Stimulated activated CD4-positive, alpha-beta T cell treated with anti-CD3 and anti-CD28 coated beads, Interleukin-4, amount 100 ng/mL, for 1 hour (primary cell): ENCODE results near the gene CATSPERZ.

Experiments
- DNase-seq: peaks from one replicate; pipeline ENCODE4 v3.0.0-alpha.2; 2020

The CATSPERZ gene, protein sequence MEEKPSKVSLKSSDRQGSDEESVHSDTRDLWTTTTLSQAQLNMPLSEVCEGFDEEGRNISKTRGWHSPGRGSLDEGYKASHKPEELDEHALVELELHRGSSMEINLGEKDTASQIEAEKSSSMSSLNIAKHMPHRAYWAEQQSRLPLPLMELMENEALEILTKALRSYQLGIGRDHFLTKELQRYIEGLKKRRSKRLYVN

DNA sequence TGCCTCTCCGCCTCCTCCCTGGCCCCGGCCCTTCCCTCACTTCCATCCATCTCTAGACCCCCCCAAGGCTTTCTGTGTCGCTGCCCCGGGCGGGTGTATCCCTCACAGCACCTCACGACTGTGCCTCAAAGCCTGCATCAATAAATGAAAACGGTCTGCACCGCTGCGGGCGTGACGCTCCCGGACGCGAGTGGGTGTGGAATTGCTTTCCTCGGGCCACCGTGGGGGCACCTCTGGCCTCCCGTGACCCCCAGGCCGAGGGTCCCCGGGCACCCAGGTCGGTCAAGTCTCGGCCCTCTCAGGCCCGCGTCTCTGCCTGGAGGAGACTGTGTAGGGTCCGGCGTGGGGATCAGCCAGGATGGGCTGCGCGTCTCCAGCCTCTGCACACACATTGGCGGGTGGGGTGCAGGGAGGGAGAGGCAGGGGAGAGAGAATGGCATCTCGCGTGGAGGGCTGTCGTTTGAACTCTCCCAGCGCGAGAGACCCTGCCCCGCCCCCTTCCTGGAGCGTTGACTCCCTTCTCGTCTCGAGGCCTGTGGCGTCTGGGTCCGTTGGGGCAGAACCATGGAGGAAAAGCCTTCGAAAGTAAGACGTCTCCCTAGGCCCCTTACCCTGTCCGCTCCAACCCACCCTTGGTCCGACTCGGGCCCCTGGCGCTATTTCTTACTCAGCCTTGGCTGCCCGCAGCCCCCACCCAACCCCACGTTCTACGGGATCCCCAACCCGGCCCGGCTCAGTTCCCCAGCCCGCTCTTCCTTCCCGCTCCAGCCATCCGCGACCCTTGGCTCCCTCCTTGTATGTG, at the start of gene CATSPERZ:
CATSPERZ (plus strand) TSS at position 512 of the 802 bp plus-strand sequence; CDS start at position 565, 53 bp downstream.
- no peak for DNase-seq

DNA sequence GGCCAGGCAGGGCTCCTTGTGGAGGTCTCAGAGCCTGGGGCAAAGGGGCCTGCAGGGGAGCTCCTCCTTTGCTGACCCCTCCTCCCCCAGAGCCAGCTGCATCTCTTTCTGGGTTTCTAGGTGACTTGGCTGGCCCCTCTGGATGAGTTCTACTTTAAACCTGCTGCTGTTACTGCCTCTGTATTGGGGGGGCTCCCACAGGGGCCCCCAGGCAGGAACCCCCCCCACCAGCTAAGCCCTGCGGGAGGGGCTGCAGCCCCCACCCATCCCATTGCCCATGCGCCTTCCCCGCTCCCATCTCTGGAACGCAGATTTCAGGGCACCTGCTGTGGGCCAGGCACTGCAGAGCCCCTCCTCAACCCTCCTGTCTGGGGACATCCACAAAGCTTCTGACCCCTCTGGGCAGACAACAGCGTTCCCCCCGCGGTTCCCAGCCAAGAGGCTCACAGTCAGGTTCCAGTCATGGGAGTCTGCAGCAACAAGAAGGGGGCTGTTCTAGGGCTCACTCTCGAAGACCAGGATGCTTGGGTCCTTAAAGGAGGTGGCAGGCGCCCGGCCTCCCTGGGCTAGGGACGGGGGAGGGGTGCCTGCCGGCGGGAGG, 49.6 kb upstream of the CATSPERZ start:
- no peak for DNase-seq

DNA sequence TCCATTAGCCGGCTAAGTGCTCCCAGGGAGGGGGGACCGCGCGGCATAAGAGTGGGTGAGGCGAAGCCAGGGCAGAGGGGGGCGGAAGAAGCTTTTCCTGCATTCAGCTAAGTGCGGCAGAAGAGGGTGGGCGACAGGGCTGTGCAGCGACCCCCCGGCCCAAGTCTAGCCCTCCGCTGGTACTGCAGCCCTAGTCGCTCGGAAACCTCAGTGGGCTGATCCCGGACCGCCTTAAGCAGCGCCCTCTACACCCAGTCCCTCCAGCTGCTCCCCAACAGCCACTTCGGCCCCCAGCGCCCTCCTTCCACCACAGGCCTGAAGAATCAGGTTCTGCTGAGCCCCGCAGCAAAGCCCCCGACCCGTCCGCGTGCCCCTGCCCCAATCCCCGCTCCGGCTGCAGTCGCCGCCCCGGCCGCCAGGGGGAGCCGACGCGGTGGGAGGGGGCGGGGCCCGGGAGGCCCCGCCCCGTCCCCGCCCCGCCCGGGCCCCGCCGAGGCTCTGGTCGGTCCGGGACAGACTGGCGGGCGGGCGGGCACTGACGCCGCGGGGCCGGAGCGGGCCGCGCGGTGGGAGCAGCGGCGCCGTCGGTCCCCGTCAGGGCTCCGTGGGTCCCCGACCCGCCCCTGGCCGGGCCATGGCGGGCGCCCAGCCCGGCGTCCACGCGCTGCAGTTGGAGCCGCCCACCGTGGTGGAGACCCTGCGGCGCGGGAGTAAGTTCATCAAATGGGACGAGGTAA, 49.0 kb upstream of the CATSPERZ start, which contains the start of gene PLCB3:
PLCB3 (plus strand) TSS at position 515 of the 737 bp plus-strand sequence; CDS start at position 635, 120 bp downstream.
- DNase-seq = peak; percentile 64

DNA sequence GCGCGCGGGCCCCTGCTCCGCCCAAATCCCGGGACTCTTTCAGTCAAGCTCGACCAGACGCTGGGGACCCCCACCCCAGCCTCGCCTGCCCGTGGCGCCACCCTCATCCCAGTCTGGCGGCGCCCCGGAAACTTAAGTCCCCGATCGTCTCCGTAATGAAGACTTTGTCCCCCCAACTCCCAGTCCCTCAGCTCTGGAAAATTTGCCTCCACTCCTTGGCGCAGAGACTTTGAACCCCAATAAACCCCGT, 48.5 kb upstream of the CATSPERZ start:
- DNase-seq = no peak

DNA sequence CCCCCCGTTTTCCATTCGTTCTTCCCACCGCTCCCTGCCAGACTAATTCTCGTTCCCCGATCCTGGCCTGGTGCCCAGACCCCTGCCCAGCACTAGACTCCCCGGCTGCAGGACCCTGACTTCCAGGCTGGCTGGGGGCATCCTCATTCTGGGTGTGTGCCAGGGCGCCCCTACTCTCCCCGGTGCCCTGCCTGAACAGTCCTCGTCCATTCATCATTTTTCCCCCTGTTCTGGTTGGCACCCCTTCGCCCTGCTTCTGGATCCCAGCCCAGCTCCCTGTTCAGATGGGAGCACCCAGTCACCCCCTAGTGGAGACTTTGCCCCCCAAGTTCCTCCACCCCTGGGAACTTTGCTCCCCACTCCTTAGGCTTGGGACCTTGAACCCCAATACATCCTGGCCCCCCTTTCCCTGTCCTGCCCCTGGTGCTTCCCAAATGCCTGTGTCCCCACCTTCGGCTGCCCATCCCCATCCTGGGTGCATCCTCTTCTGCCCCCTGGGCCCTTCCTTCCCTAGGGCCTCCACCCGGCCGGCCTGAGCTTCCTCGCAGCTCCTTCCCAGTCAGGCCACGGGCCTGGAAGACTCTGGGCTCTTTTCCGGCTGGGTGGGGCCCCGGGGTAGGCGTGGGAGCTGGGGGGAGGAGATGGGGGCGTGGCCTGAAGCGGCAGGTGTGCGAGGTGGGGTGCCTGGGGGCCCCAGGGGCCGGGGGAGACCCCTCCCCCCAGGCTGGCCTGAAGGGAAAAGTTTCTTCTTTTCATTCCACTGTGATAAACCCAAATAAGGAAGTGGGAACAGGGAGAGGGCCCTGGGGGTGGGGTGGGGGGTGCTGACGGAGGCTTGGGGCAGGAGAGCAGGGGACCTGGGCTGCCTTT, 47.9 kb upstream of the CATSPERZ start:
- DNase-seq = no peak

DNA sequence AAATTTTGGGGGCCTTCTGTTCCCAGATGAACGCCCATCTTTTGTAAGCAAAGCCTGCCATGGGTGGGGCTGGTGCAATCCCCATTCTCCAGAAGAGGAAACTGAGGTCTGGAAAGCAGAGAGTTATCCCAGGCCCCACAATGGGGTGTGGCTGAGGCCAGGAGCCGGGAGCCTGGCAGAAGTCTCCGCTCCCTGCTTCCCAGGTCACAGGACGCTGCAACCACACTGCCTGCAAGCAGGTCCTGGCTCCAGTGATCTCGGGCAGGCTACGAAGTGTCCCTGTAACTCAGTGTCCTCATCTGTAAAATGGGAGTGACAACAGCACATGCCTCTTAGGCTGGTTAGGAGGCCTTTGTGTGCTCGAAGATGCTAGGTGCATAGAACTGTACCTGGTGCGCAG, 47.1 kb upstream of the CATSPERZ start:
- DNase-seq = no peak

DNA sequence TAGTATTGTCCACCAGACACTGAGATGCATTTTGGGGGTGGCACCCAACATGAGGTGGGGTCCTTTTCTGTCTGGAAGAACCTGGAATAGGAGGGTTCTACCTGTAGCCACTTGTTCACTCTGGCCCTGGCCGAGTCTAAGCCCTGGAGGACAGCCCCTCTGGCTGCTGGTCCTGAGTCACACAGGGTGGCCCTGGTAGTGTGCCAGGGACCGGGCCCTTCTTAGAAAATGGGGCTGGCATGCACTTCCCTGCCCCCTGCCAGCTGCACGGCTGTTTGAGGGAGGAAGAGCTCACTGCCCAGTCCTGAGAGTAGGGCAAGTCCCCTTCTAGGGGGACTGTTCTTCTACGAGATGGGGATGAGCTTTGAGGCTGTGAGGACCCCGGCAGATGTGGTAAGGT, 46.7 kb upstream of the CATSPERZ start:
- DNase-seq = no peak

DNA sequence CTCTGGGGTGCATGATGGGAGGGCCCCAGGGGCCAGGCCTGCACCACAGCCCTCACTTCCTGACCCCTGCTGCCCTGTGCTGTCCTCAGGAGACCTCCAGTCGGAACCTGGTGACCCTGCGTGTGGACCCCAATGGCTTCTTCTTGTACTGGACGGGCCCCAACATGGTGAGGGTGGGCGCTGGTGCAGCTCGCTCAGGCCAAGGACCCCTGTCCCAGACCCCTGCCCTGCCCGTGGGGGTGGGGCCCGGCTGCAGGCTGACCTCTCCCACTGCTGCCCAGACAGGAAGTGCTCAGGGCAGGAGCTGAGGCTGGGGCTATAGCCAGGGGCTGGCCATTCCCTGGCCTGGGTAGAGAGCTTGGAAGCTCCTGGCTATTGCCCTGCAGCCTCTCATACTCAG, 45.8 kb upstream of the CATSPERZ start:
- no peak for DNase-seq

DNA sequence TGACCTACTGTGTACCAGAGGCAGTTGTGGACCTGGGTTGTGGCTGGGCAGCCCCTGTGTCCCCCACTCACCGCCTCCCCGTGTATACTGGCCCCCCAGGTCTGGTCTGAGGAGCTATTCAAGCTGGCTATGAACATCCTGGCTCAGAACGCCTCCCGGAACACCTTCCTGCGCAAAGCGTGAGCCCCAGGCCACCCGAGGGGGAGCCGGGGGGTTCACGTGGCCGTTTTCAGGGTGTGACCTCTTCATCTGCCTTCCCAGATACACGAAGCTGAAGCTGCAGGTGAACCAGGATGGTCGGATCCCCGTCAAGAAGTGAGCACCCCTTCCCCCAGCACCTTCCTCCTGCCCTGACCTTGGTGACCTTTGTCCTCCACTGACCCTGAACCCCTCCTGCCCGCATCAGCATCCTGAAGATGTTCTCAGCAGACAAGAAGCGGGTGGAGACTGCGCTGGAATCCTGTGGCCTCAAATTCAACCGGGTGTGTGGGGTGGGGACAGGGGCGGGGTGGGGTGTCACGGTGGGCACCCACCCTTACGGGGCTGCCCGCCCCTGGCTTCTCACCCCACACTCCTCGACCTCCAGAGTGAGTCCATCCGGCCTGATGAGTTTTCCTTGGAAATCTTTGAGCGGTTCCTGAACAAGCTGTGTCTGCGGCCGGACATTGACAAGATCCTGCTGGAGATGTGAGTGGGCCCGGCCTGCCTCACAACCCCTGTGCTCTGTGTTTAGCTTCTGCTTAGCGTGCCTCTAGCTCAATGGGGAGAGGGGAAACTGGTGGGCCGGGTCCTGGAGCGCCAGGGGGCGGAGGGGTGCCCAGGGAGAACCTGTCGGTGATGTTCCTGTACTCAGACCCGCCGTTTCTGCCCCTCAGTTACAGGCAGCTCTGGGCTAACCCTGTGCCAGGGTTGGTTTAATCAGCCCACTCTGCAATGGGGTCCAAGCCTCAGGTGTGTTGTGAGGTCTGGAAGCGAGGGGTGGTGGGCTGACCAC, 44.7 kb upstream of the CATSPERZ start:
- no peak for DNase-seq

DNA sequence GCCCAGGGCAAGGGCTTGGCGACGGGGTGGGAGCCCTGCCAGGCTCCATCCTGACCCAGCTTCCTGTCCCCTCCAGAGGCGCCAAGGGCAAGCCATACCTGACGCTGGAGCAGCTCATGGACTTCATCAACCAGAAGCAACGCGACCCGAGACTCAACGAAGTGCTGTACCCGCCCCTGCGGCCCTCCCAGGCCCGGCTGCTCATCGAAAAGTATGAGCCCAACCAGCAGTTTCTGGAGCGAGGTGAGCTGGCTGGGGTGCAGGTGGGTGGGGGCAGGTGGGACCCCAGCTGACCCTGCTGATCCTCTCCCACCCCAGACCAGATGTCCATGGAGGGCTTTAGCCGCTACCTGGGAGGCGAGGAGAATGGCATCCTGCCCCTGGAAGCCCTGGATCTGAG, 43.9 kb upstream of the CATSPERZ start:
- DNase-seq = no peak

DNA sequence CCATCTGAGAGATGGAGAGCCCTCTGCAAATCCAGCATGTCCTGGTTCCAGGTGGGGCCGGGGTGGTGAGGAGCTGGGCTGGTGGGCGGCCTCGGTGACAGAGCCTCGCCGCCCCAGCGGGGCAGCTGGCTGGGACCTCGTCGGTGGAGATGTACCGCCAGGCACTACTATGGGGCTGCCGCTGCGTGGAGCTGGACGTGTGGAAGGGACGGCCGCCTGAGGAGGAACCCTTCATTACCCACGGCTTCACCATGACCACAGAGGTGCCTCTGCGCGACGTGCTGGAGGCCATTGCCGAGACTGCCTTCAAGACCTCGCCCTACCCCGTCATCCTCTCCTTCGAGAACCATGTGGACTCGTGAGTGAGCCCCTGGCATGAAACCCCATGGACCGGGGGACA, 41.8 kb upstream of the CATSPERZ start:
- DNase-seq = no peak

DNA sequence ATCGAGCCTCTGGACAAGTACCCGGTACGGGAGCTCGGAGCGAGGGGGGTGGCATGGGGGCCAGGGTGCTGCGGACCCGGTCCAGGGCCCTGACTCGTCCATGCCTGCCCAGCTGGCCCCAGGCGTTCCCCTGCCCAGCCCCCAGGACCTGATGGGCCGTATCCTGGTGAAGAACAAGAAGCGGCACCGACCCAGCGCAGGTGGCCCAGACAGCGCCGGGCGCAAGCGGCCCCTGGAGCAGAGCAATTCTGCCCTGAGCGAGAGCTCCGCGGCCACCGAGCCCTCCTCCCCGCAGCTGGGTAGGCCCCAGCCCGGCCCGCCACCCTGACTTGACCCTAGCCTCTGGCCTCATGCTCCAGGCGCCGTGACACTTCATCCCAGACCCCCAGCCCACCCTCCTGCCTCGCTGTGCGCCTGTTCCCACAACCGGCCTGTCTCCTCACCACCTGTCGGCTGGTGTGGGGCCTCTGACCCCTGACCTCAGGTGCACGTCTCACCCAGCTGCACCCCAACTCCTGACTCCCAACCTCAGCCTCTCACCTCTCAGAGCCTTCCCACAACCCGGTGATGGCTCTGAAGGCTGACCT, 41.1 kb upstream of the CATSPERZ start:
- no peak for DNase-seq

DNA sequence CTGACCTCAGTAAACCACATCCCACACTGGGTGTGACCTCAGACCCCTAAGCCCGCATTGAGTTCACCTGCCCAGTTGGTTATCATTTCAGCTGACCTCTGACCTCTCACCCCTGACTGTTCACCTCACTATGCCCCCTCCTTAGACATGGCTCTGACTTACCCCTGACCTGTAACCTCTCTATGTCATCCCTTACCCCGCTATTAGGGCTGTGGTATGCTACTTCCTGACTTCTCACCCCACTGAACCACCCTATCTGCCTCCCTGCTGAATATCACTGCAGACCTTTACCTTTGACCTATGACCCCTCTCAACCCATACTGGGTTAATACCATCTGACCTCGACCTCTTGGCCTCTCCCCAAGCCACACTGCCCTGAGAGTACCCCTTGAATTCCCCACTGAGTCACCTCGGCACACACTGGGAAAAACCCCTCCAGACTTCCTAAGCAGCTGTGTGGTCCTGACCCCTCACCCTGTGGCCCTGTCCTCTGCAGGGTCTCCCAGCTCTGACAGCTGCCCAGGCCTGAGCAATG, 40.6 kb upstream of the CATSPERZ start:
- no peak for DNase-seq

DNA sequence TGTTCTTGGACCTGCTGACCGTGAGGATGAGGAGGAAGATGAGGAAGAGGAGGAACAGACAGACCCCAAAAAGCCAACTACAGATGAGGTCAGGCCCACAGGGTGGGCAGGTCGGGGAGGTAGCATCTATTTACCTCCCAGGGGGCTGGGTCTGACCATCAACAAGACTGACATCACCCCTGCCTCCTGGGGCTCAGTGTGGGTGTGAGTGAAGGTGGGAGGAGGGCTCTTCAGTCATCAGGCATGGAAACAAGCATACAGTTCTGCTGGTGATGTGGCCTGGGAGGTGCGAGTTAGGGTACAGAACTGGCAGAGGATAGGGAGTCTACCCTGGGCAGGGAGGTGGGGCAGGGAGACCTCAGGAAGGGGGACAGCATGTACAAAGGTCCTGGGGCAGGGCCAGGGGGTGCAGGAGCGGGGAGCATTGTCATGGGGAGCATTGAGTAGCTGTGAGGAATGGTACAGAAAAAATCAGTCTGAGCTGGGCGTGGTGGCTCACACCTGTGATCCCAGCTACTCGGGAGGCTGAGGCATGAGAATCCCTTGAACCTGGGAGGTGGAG, 39.9 kb upstream of the CATSPERZ start:
- no peak for DNase-seq

DNA sequence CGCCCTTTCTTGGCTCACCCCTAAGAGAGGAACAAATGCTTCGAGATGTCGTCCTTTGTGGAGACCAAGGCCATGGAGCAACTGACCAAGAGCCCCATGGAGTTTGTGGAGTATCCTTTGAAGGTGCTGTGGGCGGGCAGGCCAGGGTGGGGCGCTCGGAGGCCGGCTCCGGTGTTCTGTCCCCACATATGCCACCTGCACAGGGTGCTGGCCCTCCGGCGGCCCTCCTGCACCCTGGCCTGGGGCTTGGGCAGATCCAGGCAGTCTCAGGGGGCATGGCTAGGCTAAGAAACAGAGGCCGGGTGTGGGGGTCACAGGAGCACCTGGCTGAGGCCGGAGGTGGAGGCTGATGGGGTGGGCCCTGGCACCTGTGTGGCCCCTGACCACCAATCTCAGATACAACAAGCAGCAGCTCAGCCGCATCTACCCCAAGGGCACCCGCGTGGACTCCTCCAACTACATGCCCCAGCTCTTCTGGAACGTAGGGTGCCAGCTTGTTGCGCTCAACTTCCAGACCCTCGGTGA, 38.5 kb upstream of the CATSPERZ start:
- no peak for DNase-seq

DNA sequence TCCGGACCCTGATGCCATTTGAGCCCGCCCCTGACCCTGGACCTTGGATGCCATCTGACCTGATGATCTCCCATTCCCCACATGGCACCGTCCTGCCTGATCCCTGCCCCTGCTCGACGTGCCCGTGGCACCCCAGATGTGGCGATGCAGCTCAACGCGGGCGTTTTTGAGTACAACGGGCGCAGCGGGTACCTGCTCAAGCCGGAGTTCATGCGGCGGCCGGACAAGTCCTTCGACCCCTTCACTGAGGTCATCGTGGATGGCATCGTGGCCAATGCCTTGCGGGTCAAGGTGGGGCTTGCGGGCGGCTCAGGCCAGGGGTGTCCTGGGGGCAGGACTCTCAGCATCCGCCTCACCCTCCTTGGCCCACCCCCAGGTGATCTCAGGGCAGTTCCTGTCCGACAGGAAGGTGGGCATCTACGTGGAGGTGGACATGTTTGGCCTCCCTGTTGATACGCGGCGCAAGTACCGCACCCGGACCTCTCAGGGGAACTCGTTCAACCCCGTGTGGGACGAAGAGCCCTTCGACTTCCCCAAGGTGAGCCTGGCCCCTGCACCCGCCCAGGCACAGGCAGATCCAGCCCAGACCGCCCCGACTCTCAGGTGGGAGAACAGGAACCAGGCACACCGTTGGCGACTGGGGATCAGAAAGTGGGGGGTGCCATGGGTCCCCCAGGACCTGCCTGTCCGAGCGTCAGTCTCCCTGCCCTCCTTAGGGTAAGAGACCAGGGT, 37.7 kb upstream of the CATSPERZ start:
- DNase-seq = no peak

DNA sequence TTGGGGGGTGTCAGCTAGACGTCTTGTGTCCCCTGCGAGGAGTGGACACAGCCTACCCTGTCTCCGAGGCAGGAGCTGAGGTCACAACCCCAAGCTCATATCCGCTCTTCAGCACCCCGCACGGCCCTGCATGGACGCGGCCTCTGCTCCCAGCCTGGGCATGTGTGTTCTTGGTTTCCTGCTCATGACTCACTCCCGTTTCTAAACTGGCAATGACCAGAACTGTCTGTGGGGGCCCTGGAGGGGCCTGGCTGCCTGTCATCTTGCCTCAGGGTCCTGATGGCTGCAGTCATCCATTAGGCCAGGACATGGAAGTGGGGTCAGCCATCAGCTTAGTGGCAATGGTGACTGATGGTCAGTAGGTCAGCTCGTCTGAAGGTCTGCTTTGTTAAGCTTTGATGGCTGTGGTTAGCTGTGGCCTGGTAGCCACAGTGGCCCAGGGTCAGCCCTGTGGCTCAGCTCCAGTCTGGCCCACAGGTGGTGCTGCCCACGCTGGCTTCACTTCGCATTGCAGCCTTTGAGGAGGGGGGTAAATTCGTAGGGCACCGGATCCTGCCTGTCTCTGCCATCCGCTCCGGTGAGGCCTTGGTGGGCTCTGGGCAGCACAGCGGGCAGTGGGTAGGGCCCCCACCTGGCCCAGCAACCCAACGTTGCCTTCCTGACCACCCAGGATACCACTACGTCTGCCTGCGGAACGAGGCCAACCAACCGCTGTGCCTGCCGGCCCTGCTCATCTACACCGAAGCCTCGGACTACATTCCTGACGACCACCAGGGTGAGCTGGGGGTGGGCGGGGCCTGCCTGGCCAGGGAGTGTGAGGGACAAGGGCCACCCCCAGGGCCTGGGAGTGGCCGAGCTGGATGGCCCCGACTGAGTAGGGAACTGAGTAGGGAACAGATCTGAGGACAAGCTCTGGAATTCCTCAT, 36.9 kb upstream of the CATSPERZ start:
- DNase-seq = no peak

DNA sequence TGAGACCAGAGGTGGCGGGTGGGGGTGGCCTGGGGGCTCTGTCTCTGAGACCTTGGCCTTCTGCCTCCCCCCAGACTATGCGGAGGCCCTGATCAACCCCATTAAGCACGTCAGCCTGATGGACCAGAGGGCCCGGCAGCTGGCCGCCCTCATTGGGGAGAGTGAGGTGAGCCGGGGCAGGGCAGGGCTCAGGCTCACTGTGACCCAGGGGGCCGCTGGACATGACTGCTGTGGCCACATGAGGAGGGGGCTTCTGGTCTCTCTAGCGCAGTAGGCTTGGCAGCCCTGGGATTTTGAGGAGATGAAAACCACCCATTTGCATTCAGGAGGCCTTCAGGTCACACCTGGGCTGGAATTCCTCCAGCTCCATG, 36.2 kb upstream of the CATSPERZ start:
- no peak for DNase-seq
